Hepatocyte (in vitro differentiated cells): ENCODE results near the gene NKAIN2. TPM values are rescaled to one million over a fixed set of nuclear protein-coding genes. Genes with fewer than 3 reads are reported as not detected.

ENCODE experiments used
- DNase-seq: peaks from one replicate; pipeline ENCODE4 v3.0.0-alpha.2; 2016; ENCODE audit warnings: low spot score
- H2AFZ ChIP-seq: fragments of 200-600 bp; sonication (generic); 2 replicates; pipeline ENCODE4 v1.6.0; 2016; ENCODE audit warnings: antibody characterized with exemption, mild to moderate bottlenecking
- H3K27ac ChIP-seq: fragments of 200-600 bp; sonication (generic); 2 replicates; pipeline ENCODE4 v1.5.1; 2016; ENCODE audit warnings: mild to moderate bottlenecking
- H3K27me3 ChIP-seq: fragments of 200-600 bp; sonication (generic); 2 replicates; pipeline ENCODE4 v1.6.1; 2016
- H3K36me3 ChIP-seq: fragments of 200-600 bp; sonication (generic); replicated peaks from 2 replicates; pipeline ENCODE4 v1.5.1; 2016; ENCODE audit warnings: low read depth; ENCODE audit not compliant: insufficient read depth
- H3K4me1 ChIP-seq: fragments of 200-600 bp; sonication (generic); 2 replicates; pipeline ENCODE4 v1.5.1; 2016; ENCODE audit warnings: mild to moderate bottlenecking, moderate library complexity; ENCODE audit not compliant: insufficient read depth
- H3K4me2 ChIP-seq: fragments of 200-600 bp; sonication (generic); 2 replicates; pipeline ENCODE4 v1.6.0; 2016
- H3K4me3 ChIP-seq: fragments of 200-600 bp; sonication (generic); 2 replicates; pipeline ENCODE4 v1.5.1; 2016; ENCODE audit warnings: mild to moderate bottlenecking
- H3K79me2 ChIP-seq: fragments of 200-600 bp; sonication (generic); 2 replicates; pipeline ENCODE4 v1.6.0; 2017; ENCODE audit warnings: mild to moderate bottlenecking
- H3K9me2 ChIP-seq: fragments of 200-600 bp; sonication (generic); replicated peaks from 2 replicates; pipeline ENCODE4 v1.6.0; 2017; ENCODE audit warnings: mild to moderate bottlenecking; ENCODE audit not compliant: insufficient read depth
- H3K9me3 ChIP-seq: fragments of 200-600 bp; sonication (generic); 2 replicates; pipeline ENCODE4 v1.5.1; 2016; ENCODE audit warnings: low read depth, mild to moderate bottlenecking
- H4K20me1 ChIP-seq: fragments of 200-600 bp; sonication (generic); 2 replicates; pipeline ENCODE4 v1.6.0; 2016; ENCODE audit warnings: mild to moderate bottlenecking; ENCODE audit not compliant: insufficient read depth, poor library complexity, severe bottlenecking
- CTCF ChIP-seq: fragments of 200-600 bp; sonication (generic); IDR thresholded peaks from 2 replicates; pipeline ENCODE4 v1.5.1; 2016; ENCODE audit warnings: antibody characterized with exemption, mild to moderate bottlenecking; ENCODE audit not compliant: poor library complexity
- EZH2 ChIP-seq: fragments of 200-600 bp; sonication (generic); IDR thresholded peaks from 2 replicates; pipeline ENCODE4 v1.6.1; 2016; ENCODE audit warnings: antibody characterized with exemption, mild to moderate bottlenecking, borderline replicate concordance
- EZH2phosphoT487 ChIP-seq: fragments of 200-600 bp; sonication (generic); IDR thresholded peaks from one replicate; pipeline ENCODE4 v1.6.1; 2018; ENCODE audit warnings: antibody characterized with exemption, mild to moderate bottlenecking, low read depth, moderate library complexity; ENCODE audit not compliant: unreplicated experiment, severe bottlenecking
- WGBS: methylation state at CpG from one replicate; pipeline ENCODE4 v1.1.6; 2016; ENCODE audit warnings: low lambda C conversion rate; ENCODE audit errors: missing lambda C conversion rate; 5-methylcytosine and 5-hydroxymethylcytosine counted together
- polyA plus RNA-seq: library from polyadenylated mRNA; unstranded; fragments of >200 nt; fragmentation: Nextera tagmentation; extraction: Ambion mirVana; gene quantifications from 2 replicates; pipeline ENCODE4 v1.2.1, GENCODE V29; 2016
- total RNA-seq: library from RNA; depleted of rRNA; stranded (reverse); fragments of >200 nt; gene quantifications from 2 replicates; pipeline ENCODE4 v1.2.3, GENCODE V29; 2014

Gene NKAIN2
- total and polyA plus RNA-seq, 2 experiments from 2014 or later, result 0.48 to 2.6 TPM

- Histone ChIP-seq H2AFZ (no peak overlapping the region), H3K4me1 (no peaks in the 10 kb centered on the region), H3K4me3 (no peak overlapping the region), H3K79me2 (no peaks in the 10 kb centered on the region), H3K9me2 (no peaks in the 10 kb centered on the region), H3K27me3 (no peaks in the 10 kb centered on the region), H4K20me1 (no peaks in the 10 kb centered on the region), H3K36me3 (no peaks in the 10 kb centered on the region), H3K9me3 (no peaks in the 10 kb centered on the region), H3K4me2 (no peak overlapping the region), H3K27ac (no peak overlapping the region)
- WGBS, result 94% methylated on average over 8 of the region's 8 CpGs
- no peak for DNase-seq
- no peak for TF ChIP-seq CTCF
- no peak for TF ChIP-seq EZH2phosphoT487
- TF ChIP-seq EZH2, result no peak
Observed at GRCh38 chr6:124658053-124658452, 854.4 kb downstream of the NKAIN2 start.

GRCh38 chr6:124659427-124659826 lies 855.8 kb downstream of the NKAIN2 start:
- Histone ChIP-seq H3K4me2 (no peak overlapping the region), H3K9me3 (no peaks in the 10 kb centered on the region), H2AFZ (no peak overlapping the region), H3K9me2 (no peaks in the 10 kb centered on the region), H3K27me3 (no peaks in the 10 kb centered on the region), H3K79me2 (no peaks in the 10 kb centered on the region), H3K36me3 (no peaks in the 10 kb centered on the region), H3K4me1 (no peaks in the 10 kb centered on the region), H3K4me3 (no peak overlapping the region), H4K20me1 (no peaks in the 10 kb centered on the region), H3K27ac (no peak overlapping the region)
- TF ChIP-seq CTCF (no peak), EZH2 (no peak), EZH2phosphoT487 (no peak)
- DNase-seq, result no peak
- 90% methylated on average over 1 of the region's 1 CpG for WGBS

- H3K79me2 ChIP-seq, result no peaks in the 10 kb centered on the region
- H3K4me2 ChIP-seq, result no peak overlapping the region
- H3K9me2 ChIP-seq, result no peaks in the 10 kb centered on the region
- no peak overlapping the region for H3K4me3 ChIP-seq
- TF ChIP-seq EZH2phosphoT487 (no peak), EZH2 (no peak), CTCF (no peak)
- no peak overlapping the region for H2AFZ ChIP-seq
- no peak for DNase-seq
- H3K9me3 ChIP-seq, result no peaks in the 10 kb centered on the region
- WGBS, result 57% methylated on average over 2 of the region's 2 CpGs
- no peaks in the 10 kb centered on the region for H3K27me3 ChIP-seq
- H3K36me3 ChIP-seq, result no peaks in the 10 kb centered on the region
- no peak overlapping the region for H3K27ac ChIP-seq
- H4K20me1 ChIP-seq, result no peaks in the 10 kb centered on the region
- no peaks in the 10 kb centered on the region for H3K4me1 ChIP-seq
Observed at GRCh38 chr6:124660185-124660584, 856.5 kb downstream of the NKAIN2 start.
